ENCODE data around the gene HSPB7. TPM values are rescaled to one million over a fixed set of nuclear protein-coding genes. Genes with fewer than 3 reads are reported as not detected.

Gene HSPB7
- total and polyA plus RNA-seq, 2 of the 8 experiments (the other 6 are each of a cell fraction or from before 2014, with no cell fraction given), result not detected

DNA sequence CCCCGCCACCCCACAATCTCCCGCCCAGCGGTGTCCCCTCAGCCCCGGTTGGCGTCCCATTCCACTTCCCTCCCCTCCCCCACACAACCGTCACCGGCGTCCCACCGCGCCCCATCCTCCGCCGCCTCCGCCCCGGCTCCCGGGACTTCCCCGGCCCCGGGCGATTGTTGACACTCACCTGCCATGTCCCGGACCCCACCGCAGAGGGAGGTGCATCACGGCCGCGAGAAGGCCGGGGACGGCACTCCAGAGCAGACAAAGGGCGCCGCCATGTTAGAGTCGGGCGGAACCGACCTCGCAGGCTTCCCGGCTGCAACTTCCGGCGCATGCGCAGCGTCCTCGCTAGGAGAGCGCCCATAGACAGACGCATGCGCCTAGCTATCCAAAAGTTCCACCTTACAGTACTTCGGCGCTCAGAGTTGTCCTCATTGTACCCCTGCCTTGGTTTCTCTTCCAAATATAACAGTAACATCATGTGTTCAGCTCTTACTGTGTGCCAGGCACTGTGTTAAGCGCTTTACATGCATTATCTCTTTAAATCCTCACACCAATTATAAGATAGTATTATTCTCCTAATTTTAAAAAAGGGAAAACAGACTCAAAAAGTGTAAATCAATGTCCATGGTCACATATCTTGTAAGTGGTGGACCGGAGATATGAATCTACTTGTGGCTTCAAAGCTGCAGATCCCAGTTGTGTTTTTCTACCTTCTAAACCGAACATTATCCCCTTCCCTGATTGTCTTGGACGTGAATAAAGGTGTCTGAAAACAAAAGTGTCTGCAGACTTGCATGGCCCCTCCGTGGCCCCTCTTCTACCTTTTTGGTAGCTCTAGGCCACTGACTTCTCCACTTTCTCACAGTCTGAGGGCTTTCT is 41.8 kb downstream of the HSPB7 start, which contains the start of gene ZBTB17 (continued):
- no peak for TF ChIP-seq GTF2F1 (IDR thresholded peaks at IDR 0.05; ENCODE audit: borderline replicate concordance, low read depth, low read length)
- TF ChIP-seq JUN (IDR thresholded peaks at IDR 0.05; ENCODE audit: low read depth, low read length), result no peak
- no peak for TF ChIP-seq BACH1 (IDR thresholded peaks at IDR 0.05; ENCODE audit: low read length)
- no peak for TF ChIP-seq CBX8 (IDR thresholded peaks at IDR 0.05; ENCODE audit: borderline replicate concordance, low read depth, low read length)
- no peak for TF ChIP-seq SP2 (IDR thresholded peaks at IDR 0.05; ENCODE audit: low read length)
- TF ChIP-seq EZH2 (IDR thresholded peaks at IDR 0.05; ENCODE audit: low read depth, low read length, severe bottlenecking), result no peak
- TF ChIP-seq, protein P1, sequence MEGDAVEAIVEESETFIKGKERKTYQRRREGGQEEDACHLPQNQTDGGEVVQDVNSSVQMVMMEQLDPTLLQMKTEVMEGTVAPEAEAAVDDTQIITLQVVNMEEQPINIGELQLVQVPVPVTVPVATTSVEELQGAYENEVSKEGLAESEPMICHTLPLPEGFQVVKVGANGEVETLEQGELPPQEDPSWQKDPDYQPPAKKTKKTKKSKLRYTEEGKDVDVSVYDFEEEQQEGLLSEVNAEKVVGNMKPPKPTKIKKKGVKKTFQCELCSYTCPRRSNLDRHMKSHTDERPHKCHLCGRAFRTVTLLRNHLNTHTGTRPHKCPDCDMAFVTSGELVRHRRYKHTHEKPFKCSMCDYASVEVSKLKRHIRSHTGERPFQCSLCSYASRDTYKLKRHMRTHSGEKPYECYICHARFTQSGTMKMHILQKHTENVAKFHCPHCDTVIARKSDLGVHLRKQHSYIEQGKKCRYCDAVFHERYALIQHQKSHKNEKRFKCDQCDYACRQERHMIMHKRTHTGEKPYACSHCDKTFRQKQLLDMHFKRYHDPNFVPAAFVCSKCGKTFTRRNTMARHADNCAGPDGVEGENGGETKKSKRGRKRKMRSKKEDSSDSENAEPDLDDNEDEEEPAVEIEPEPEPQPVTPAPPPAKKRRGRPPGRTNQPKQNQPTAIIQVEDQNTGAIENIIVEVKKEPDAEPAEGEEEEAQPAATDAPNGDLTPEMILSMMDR (IDR thresholded peaks at IDR 0.05; ENCODE audit: control extremely low read depth in 1 of 3, insufficient read depth in 1 of 3, low read depth in 1 of 3, low read length in 3 of 3), result no peak
- peak; percentile 70 for TF ChIP-seq KDM5A (IDR thresholded peaks at IDR 0.05; ENCODE audit: low read length)
- TF ChIP-seq YY1 (IDR thresholded peaks at IDR 0.05; ENCODE audit: low read depth, low read length), result peak; percentile 99
- no peak for TF ChIP-seq BCL11A (IDR thresholded peaks at IDR 0.05; ENCODE audit: low read depth in 2 of 2, low read length in 2 of 2)
- TF ChIP-seq NANOG (IDR thresholded peaks at IDR 0.05; ENCODE audit: insufficient read depth, low read depth, low read length, poor library complexity, severe bottlenecking), result no peak
- peak; percentile 98 for TF ChIP-seq NRF1 (IDR thresholded peaks at IDR 0.05; ENCODE audit: low read depth, low read length)
- 0 out of 2 replicates have a peak, but pooled peaks have one; percentile 3 for TF ChIP-seq TEAD4 (IDR thresholded peaks at IDR 0.05; ENCODE audit: low read depth, low read length)
- no peak for TF ChIP-seq SP1 (IDR thresholded peaks at IDR 0.05; ENCODE audit: low read depth, low read length)
- peak; percentile 65 for TF ChIP-seq PHF8 (conservative IDR thresholded peaks at IDR 0.05; ENCODE audit: low read depth, low read length)
- TF ChIP-seq GABPA (IDR thresholded peaks at IDR 0.05; ENCODE audit: borderline replicate concordance, insufficient read depth, low read length), result peak; percentile 50; the same call in 1 of the 2 replicates
- no peak for TF ChIP-seq RAD21 (IDR thresholded peaks at IDR 0.05 in 1 of 2, conservative IDR thresholded peaks at IDR 0.05 in 1 of 2; ENCODE audit: low read depth in 2 of 2, low read length in 2 of 2)
- TF ChIP-seq CBX5 (IDR thresholded peaks at IDR 0.05; ENCODE audit: low read depth, low read length), result no peak
- TF ChIP-seq SIX5 (IDR thresholded peaks at IDR 0.05; ENCODE audit: low read depth, low read length), result peak; percentile 45
- peak; percentile 29 for TF ChIP-seq MAX (IDR thresholded peaks at IDR 0.05)
- TF ChIP-seq CEBPB (IDR thresholded peaks at IDR 0.05; ENCODE audit: low read depth, low read length), result no peak
